ENCODE results near the gene LIPE.

The LIPE gene

DNA sequence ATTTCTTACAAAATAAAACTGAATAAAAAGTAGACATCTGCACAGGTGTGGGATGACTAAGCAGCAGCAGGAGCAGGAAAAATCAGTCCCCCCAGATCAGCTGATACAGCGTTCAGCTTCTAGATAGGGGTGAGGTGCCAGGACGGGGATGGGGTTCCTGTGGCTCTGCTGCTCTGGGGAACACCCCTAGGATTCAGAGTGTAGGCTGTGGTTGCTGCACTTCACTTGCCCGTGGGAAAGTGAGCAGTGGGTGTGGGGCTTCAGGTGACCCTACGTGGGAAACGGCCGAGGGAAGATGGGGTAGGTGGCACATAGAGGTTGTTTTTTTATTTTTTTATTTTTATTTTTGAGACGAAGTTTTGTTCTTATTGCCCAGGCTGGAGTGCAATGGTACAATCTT, 18.8 kb upstream of the LIPE start:
- H3K4me2 ChIP-seq (ENCODE audit: low read length) = no peak overlapping the region
- H2AFZ ChIP-seq = no peak overlapping the region
- H3K79me2 ChIP-seq = no peaks in the 10 kb centered on the region
- no peaks in the 10 kb centered on the region for H3K9me3 ChIP-seq (ENCODE audit: control insufficient read depth, low read length)
- TF ChIP-seq, protein P1, sequence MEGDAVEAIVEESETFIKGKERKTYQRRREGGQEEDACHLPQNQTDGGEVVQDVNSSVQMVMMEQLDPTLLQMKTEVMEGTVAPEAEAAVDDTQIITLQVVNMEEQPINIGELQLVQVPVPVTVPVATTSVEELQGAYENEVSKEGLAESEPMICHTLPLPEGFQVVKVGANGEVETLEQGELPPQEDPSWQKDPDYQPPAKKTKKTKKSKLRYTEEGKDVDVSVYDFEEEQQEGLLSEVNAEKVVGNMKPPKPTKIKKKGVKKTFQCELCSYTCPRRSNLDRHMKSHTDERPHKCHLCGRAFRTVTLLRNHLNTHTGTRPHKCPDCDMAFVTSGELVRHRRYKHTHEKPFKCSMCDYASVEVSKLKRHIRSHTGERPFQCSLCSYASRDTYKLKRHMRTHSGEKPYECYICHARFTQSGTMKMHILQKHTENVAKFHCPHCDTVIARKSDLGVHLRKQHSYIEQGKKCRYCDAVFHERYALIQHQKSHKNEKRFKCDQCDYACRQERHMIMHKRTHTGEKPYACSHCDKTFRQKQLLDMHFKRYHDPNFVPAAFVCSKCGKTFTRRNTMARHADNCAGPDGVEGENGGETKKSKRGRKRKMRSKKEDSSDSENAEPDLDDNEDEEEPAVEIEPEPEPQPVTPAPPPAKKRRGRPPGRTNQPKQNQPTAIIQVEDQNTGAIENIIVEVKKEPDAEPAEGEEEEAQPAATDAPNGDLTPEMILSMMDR (IDR thresholded peaks at IDR 0.05) = no peak
- peaks cover 4% of the 10 kb centered on the region for H3K4me1 ChIP-seq
- no peaks in the 10 kb centered on the region for H3K27me3 ChIP-seq (ENCODE audit: control insufficient read depth, insufficient read depth, low read length)
- no peak overlapping the region for H3K27ac ChIP-seq
- no peaks in the 10 kb centered on the region for H3K36me3 ChIP-seq (ENCODE audit: control insufficient read depth, insufficient read depth, low read length)
- no peak overlapping the region for H3K4me3 ChIP-seq (ENCODE audit: low read depth, low read length)
- no peak overlapping the region for H3K9ac ChIP-seq

DNA sequence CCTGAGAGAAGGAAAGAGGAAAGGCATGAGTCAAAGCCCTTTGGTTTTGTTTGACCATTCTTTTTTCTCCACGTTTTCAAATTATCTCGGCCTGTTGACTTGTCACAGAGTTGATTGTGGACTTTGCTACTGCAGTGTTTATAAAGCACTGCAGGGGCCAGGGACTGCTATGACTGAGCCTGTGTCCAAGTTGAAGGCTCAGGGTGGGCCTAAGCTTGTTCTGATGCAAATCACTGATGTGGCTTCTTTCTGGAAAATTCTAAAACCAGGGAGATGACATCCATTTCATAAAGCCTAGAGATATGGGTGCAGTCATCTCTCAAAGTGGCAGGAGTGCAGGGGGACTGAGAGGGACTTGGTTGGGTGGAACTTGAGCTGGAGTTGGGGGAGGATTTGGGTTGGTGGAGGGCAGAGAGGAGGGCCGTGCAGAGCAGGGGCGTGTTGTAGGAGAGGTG, 16.8 kb upstream of the LIPE start:
- H3K4me3 ChIP-seq (ENCODE audit: low read depth, low read length) = no peak overlapping the region
- H3K36me3 ChIP-seq (ENCODE audit: control insufficient read depth, insufficient read depth, low read length) = no peaks in the 10 kb centered on the region
- H3K9ac ChIP-seq = no peak overlapping the region
- no peak overlapping the region for H2AFZ ChIP-seq
- H3K27ac ChIP-seq = no peak overlapping the region
- H3K4me1 ChIP-seq = no peaks in the 10 kb centered on the region
- H3K27me3 ChIP-seq (ENCODE audit: control insufficient read depth, insufficient read depth, low read length) = no peaks in the 10 kb centered on the region
- H3K4me2 ChIP-seq (ENCODE audit: low read length) = no peak overlapping the region
- H3K9me3 ChIP-seq (ENCODE audit: control insufficient read depth, low read length) = no peaks in the 10 kb centered on the region
- H3K79me2 ChIP-seq = no peaks in the 10 kb centered on the region
- TF ChIP-seq, protein P1 (IDR thresholded peaks at IDR 0.05) = no peak

DNA sequence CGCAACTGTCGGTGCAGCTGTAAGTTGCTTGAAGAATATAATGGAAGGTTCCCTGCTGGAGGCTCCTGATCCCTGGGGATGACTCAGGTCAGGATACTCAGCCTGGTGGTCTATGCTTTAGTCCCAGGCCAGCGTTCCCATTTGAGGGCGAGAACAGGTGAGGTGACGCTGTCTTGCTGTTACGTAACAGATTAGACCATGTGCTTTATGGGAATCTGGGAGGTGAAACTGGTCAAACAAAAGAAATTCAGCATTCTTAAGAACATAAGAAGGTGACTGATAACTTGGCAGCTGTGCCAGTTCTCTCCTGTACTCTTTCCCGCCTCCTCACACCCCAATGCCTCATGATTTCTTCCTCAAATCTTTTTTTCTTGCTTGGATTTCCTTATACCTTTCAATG, 15.6 kb upstream of the LIPE start, which contains the start of gene CXCL17:
TSS of gene CXCL17 (minus strand) at position 114 of the 400 bp plus-strand sequence. CDS start 114 bp downstream, outside the sequence.
- Histone ChIP-seq H3K79me2 (no peaks in the 10 kb centered on the region), H3K9me3 (ENCODE audit: control insufficient read depth, low read length) (no peaks in the 10 kb centered on the region), H3K4me3 (ENCODE audit: low read depth, low read length) (no peak within 1 kb of the TSS), H3K27me3 (ENCODE audit: control insufficient read depth, insufficient read depth, low read length) (no peaks in the 10 kb centered on the region), H3K4me1 (no peaks in the 10 kb centered on the region), H3K27ac (no peak within 1 kb of the TSS), H3K4me2 (ENCODE audit: low read length) (no peak within 1 kb of the TSS), H3K36me3 (ENCODE audit: control insufficient read depth, insufficient read depth, low read length) (no peaks in the 10 kb centered on the region), H2AFZ (no peak within 1 kb of the TSS), H3K9ac (no peak within 1 kb of the TSS)
- TF ChIP-seq, protein P1 (IDR thresholded peaks at IDR 0.05) = no peak

DNA sequence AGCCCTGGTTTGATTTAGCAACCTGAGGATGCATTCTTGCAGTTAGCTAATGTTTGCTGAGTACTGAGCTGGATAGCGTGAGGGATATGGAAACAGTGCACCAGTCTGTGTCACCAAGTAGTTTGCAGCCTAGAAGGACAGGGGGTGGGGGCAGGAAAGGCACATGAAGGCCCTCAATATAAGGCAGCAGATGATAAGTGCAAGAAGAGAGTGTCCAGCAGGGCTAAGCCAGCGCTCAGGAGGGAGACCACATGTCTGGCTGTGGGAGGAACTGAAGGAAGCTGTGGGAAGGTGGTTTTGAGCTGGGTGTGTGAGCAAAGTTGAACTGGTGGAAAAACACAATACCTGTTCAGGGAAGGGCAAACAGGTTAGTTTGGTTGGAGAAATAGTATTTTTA, 13.9 kb upstream of the LIPE start:
- no peaks in the 10 kb centered on the region for H3K27me3 ChIP-seq (ENCODE audit: control insufficient read depth, insufficient read depth, low read length)
- no peak overlapping the region for H3K4me2 ChIP-seq (ENCODE audit: low read length)
- no peaks in the 10 kb centered on the region for H3K79me2 ChIP-seq
- H3K4me1 ChIP-seq = no peaks in the 10 kb centered on the region
- H3K36me3 ChIP-seq (ENCODE audit: control insufficient read depth, insufficient read depth, low read length) = no peaks in the 10 kb centered on the region
- H3K9me3 ChIP-seq (ENCODE audit: control insufficient read depth, low read length) = no peaks in the 10 kb centered on the region
- no peak overlapping the region for H3K27ac ChIP-seq
- TF ChIP-seq, protein P1 (IDR thresholded peaks at IDR 0.05) = no peak
- no peak overlapping the region for H2AFZ ChIP-seq
- no peak overlapping the region for H3K9ac ChIP-seq
- H3K4me3 ChIP-seq (ENCODE audit: low read depth, low read length) = no peak overlapping the region

DNA sequence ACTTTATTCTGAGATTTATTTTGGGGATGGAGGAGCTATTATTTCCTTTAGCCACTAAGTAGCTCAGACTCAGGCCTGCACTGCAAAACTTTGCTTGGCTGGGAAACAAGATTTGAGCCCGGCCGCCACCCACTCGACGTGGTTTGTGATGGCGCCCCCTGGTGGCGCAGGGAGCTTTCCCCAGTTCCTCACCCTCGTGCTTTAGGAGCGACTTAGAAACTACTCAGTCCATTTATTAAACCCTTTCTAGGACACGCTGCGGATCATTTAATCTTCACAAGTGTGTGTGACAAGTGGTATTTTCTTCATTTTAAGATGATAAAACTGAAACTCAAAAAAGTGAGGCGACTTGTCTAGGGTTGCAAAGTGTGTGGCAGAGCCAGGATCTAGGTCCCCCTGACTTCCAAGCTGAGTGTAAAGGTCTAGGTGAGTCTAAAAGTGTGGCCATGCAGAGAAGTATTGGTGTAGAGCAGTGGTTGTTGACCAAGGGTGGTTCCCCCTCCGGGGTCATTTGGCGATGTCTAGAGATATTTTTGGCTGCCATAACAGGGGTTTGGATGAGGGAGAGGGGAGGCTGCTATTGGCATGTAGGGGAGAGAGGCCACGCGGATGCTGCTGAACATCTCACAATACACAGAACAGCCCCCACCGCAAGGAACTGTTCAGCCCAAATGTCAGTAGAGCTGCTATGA, 13.3 kb upstream of the LIPE start:
- H3K4me1 ChIP-seq = no peaks in the 10 kb centered on the region
- H3K4me2 ChIP-seq (ENCODE audit: low read length) = no peak overlapping the region
- H3K9ac ChIP-seq = no peak overlapping the region
- no peak overlapping the region for H2AFZ ChIP-seq
- H3K27ac ChIP-seq = no peak overlapping the region
- TF ChIP-seq, protein P1 (IDR thresholded peaks at IDR 0.05) = peak; percentile 93
- H3K4me3 ChIP-seq (ENCODE audit: low read depth, low read length) = no peak overlapping the region
- H3K27me3 ChIP-seq (ENCODE audit: control insufficient read depth, insufficient read depth, low read length) = no peaks in the 10 kb centered on the region
- H3K9me3 ChIP-seq (ENCODE audit: control insufficient read depth, low read length) = no peaks in the 10 kb centered on the region
- no peaks in the 10 kb centered on the region for H3K79me2 ChIP-seq
- H3K36me3 ChIP-seq (ENCODE audit: control insufficient read depth, insufficient read depth, low read length) = no peaks in the 10 kb centered on the region
